CD4-positive, alpha-beta T cell treated with Interleukin-12 subunit alpha and Interleukin-12 subunit beta, for 1 hour (primary cell): ENCODE measurements around the gene FREM2.

Source experiments
- DNase-seq: peaks from one replicate; pipeline ENCODE4 v3.0.0-alpha.2; 2020

The FREM2 gene

GRCh38 chr13:38830442-38831045 is 143.7 kb downstream of the FREM2 start:
- DNase-seq: no peak

- DNase-seq: no peak
These were observed 157.7 kb downstream of the FREM2 start for GRCh38 chr13:38844581-38844980.

- DNase-seq: no peak
These were observed 161.5 kb downstream of the FREM2 start for GRCh38 chr13:38848360-38848759.

GRCh38 chr13:38849315-38849714 is 162.4 kb downstream of the FREM2 start:
- no peak for DNase-seq

DNA sequence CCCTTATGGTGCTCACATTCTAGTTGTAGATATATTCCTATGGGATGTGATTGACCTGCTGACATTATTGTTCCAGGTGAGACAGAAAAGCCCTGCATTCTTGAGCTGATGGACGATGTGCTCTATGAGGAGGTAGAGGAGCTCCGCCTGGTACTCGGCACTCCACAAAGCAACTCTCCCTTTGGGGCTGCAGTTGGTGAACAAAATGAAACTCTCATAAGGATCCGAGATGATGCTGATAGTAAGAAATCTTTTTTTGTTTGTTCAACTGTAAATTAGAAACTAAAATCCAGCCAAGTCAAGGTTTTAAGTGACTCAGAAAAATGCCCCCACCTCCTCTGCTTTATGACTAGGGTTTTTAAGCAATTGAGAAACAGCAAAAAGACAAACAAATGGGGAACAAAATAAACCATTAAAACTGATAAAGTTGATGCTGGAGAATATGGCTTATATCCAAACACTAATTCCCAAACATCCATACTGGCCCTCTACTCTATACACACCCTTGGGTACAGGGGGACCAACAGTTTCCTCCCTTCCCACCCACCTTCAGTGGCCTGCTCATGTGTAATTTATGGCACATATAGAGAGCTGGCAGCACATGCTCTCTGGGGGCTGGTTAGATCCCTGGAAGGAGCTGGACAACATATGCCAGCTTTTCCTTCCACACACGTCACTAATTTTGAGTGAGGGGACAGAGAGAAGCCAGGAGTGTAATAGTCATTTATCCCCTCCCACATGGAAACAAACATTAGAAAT is 164.2 kb downstream of the FREM2 start:
- DNase-seq: no peak

DNA sequence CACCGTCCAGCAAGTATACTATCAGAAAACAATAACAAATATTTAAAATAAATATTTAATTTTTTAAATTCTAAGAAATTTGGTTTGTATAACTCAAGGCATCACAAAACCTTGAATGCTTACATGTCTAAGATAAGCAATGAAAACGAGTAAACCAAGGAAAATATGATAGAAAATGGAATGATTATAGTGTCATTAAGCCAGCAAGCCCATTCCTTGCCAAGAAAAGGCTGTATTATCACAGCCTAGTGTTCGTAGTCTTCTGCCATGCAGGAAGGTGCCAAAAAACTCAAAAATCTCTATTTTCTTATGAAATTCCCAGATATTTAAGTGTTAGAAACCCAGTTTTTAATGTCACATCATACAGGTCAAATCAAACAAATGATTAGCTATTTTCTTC is 167.3 kb downstream of the FREM2 start:
- no peak for DNase-seq

GRCh38 chr13:38856065-38856464 is 169.2 kb downstream of the FREM2 start:
- no peak for DNase-seq

GRCh38 chr13:38862443-38862842 is 175.6 kb downstream of the FREM2 start:
- no peak for DNase-seq

- DNase-seq: no peak
These were observed 176.7 kb downstream of the FREM2 start for GRCh38 chr13:38863536-38863935.

DNA sequence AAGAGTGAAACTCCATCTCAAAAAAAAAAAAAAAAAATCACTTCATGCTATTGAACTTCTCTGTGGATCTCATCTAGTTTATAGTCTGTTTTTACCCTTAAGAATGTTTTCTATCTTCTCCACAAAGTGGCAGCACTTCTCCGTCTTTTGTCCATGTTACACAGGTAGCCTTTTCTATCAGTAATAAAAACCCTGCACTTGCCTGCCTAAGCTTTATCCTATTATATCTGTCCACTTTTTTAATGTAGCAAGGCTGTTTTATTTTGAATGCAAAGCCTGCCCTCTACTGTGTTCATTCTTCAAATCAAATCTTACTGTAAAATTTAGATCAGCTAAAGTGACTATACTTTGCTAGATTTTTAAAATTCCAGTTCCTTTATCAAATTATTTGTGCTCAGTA is 179.8 kb downstream of the FREM2 start:
- no peak for DNase-seq

- DNase-seq: no peak
These were observed 181.5 kb downstream of the FREM2 start for GRCh38 chr13:38868399-38868798.

- DNase-seq: no peak
These were observed 182.0 kb downstream of the FREM2 start for GRCh38 chr13:38868870-38869269.

DNA sequence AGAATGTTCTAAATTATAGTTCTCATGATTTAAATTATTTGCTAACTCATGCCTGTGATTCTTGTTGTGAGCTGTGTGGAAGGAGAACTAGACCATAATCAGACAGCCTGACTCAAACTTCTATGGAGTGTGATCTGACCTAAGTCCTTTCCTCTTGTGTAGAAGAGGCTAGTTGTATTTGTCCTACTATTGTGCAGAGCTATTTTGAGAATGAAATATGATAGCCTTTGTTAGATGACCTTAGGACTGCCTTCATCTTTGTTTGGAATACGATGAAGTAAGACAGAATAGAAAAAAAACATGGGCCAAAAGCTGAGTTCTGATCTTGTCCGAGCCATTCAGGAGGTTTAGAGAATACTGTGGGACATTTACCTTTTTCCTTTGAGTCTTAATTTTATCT is 184.4 kb downstream of the FREM2 start:
- DNase-seq: no peak

GRCh38 chr13:38872693-38873092 is 185.8 kb downstream of the FREM2 start:
- peak; percentile 20 for DNase-seq

- no peak for DNase-seq
These were observed 188.5 kb downstream of the FREM2 start for GRCh38 chr13:38875186-38875875.

- no peak for DNase-seq
These were observed 192.4 kb downstream of the FREM2 start for GRCh38 chr13:38879278-38879677.

DNA sequence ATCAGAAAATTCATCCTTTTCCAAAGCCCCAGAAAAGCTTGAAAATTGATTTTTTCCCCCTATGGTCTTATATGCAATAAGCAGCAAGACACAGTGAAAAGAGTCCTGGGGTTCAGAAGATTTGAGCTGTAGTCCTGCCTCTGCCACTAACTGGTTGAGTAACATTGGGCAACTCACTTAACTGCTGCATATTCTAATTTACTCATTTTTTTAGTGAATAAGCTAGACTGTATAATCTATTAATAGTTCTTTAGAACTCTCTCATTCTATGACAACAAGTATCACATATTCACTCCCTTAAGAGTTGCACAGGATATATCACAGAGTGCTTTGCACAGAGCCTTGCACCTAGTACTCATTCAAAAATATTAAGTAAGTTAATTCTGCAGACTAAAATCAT is 192.9 kb downstream of the FREM2 start:
- DNase-seq: no peak

GRCh38 chr13:38880397-38880796 is 193.5 kb downstream of the FREM2 start:
- DNase-seq: no peak

GRCh38 chr13:38883783-38884182 is 196.9 kb downstream of the FREM2 start:
- no peak for DNase-seq

DNA sequence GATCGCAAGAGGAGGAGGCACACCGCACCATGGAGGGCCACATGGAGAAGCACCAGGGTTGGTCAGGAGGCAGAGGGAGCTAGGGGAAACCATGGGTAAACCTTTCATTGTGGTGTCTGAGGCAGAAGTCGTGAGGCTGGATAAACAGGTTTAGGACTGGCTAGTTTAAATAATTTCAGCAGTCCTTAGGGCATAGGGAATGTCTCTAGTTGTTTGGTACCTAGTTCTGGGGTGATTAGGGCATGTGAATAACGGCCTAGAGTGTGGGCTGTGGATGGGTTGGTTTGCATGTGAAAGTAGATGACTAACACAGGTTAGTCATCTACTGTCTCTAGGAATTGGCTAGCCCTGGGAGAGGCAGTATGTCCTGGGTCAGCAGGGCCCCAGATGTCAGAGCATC is 201.4 kb downstream of the FREM2 start:
- no peak for DNase-seq

- no peak for DNase-seq
These were observed 208.2 kb downstream of the FREM2 start for GRCh38 chr13:38895075-38895474.

DNA sequence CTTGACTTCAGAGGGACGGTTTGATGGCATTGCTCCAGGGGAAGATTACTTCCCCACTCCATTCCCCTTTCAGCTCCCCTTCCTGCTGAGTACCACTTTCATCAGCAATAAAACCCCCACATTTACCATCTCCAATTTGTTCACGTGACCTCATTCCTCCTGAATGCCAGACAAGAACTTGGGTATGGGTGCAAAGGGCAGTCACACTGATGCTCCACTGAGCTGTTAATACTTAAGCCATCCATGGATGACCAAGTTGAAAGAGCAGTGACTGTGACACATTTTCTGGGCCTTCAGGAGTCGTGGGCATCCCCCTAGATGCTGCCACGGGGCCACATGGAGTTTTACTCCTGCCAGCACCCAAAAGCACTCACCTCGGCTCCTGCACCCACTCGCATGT is 210.6 kb downstream of the FREM2 start:
- DNase-seq: no peak

GRCh38 chr13:38898481-38898880 is 211.6 kb downstream of the FREM2 start:
- DNase-seq: no peak

DNA sequence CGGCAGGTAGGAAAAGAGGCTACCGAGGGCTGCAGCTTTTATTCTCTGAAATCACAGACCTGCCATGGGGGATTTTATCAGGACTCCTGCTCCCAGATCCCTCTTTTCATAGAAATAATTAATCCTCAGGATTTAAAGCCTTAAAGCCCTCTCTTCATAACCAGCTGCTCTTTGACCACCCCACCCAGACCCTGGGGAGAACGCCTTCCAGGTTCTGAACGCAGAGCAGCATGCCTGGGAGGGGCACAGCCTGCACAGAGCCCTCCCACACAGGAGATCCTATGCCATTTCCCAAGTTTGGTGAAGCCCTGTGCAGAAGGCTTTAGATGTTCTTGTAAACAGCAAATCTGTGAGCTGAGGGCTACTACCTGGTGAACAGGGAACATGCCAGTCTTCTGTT is 212.7 kb downstream of the FREM2 start:
- no peak for DNase-seq
